ENCODE data around the gene TRAPPC8.

Gene TRAPPC8

DNA sequence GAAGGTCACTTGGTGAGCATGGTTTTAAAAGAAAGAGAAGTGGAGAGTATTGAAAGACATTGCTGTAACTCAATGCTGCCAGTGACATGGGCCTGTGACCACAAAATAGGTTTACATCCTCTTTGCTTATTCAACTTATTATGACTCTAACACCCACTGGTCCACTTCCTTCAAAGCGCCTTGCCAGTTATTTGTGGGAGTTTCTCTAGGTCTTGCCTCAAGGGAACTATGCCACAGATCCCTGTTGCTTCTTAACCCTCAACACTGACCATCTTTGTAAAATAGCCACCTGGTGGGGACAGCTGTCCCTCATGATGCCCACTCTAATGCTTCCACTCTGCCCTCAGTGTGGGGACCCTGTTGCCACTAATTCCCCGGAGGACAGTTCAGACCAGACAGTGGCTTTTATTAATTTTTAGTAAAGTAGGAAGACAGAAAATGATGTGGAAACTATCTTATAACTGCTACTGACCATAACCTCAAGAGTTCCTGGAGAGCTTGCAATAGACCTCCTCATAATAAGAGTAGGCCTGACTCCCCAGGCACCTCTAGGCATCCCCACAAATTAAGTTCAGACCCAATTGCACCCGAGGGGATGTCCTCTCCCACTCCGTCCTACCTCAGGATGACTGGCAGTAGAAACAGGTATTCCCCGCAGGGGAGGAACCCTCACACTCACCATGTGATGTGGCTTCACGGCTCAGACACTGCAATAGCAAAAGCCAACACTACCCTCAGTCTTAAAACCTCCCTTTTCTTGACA is 150.9 kb downstream of the TRAPPC8 start:
- DNase-seq, result no peak

- no peak for DNase-seq
These were observed 153.5 kb downstream of the TRAPPC8 start for GRCh38 chr18:31789409-31789808.

DNA sequence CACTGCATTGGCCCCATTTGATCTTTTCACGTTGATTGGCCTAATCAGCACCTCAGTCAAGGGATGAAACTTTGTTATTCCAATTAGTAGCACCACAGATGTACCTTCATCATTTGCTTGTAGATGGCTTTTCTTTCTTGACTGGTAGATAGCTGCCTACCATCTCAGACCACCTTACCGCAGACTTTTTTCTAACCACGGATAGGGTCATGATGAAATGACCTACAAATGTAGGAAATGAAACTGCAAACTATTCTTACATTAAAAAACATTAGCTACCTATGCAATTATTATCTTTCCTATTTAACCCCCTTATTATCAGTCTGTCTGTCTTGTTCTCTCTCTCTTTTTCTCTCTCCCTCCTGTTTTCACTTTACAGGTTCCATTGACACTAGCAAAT is 159.9 kb downstream of the TRAPPC8 start:
- DNase-seq, result no peak
